Measurements from ENCODE around the gene ANKRD2. TPM values are rescaled to one million over a fixed set of nuclear protein-coding genes. Genes with fewer than 3 reads are reported as not detected.

ANKRD2 gene
- total RNA-seq, 4 donors from 2014 or later, result not detected

GRCh38 chr10:97548828-97549455 lies 23.6 kb upstream of the ANKRD2 start:
- TF ChIP-seq, protein P1, sequence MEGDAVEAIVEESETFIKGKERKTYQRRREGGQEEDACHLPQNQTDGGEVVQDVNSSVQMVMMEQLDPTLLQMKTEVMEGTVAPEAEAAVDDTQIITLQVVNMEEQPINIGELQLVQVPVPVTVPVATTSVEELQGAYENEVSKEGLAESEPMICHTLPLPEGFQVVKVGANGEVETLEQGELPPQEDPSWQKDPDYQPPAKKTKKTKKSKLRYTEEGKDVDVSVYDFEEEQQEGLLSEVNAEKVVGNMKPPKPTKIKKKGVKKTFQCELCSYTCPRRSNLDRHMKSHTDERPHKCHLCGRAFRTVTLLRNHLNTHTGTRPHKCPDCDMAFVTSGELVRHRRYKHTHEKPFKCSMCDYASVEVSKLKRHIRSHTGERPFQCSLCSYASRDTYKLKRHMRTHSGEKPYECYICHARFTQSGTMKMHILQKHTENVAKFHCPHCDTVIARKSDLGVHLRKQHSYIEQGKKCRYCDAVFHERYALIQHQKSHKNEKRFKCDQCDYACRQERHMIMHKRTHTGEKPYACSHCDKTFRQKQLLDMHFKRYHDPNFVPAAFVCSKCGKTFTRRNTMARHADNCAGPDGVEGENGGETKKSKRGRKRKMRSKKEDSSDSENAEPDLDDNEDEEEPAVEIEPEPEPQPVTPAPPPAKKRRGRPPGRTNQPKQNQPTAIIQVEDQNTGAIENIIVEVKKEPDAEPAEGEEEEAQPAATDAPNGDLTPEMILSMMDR (IDR thresholded peaks at IDR 0.05; ENCODE audit: low read depth), result no peak

- TF ChIP-seq, protein P1 (IDR thresholded peaks at IDR 0.05; ENCODE audit: low read depth), result no peak
Observed at GRCh38 chr10:97549587-97550322, 22.8 kb upstream of the ANKRD2 start.

- TF ChIP-seq, protein P1 (IDR thresholded peaks at IDR 0.05; ENCODE audit: low read depth), result no peak
Observed at GRCh38 chr10:97550336-97551149, 22.0 kb upstream of the ANKRD2 start.

DNA sequence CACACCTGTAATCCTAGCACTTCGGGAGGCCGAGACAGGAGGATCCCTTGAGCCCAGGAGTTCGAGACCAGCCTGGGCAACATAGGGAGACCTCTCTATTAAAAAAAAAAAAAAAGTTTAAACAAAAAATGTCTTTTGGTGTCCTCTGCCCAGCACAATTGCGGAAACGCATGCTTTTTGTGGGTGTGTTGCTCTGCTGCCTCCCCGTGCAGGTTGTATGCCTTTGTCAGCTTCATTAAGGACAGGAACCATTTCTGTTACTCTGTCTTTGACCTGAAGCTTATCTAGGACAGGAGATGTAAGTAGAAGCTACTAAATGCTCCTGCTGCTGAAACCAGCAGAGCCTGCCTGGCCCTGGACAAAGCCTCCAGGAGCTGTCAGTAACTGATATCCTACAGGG lies 21.3 kb upstream of the ANKRD2 start:
- TF ChIP-seq, protein P1 (IDR thresholded peaks at IDR 0.05; ENCODE audit: low read depth), result no peak

DNA sequence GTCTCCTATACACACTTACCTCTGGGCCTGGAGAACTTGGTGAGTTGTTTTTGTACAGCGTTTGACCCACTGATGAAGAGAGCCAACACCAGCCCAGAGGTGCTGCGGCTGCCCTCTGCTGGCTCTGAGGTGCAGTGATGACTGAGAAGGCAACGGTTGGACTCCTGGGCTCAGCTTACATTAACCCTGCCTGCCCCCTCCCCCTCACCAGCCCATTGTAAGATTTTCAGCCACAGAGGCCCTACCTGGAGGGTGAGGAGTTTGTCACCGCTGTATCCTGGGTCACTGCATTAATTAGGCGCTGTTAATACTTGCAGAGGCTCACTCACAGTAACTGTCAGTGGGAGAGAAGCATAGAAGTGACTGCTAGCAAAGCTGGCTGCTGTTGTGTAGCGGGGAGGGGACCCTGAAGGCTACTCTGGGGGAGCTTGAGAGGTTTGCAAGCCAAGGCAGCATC lies 19.0 kb upstream of the ANKRD2 start:
- TF ChIP-seq, protein P1 (IDR thresholded peaks at IDR 0.05; ENCODE audit: low read depth), result no peak

- TF ChIP-seq, protein P1 (IDR thresholded peaks at IDR 0.05; ENCODE audit: low read depth), result no peak
Observed at GRCh38 chr10:97563337-97563736, 9.2 kb upstream of the ANKRD2 start.

- TF ChIP-seq, protein P1 (IDR thresholded peaks at IDR 0.05; ENCODE audit: low read depth), result no peak
Observed at GRCh38 chr10:97564776-97565175, 7.8 kb upstream of the ANKRD2 start.

Data from subcutaneous adipose tissue (tissue), 4 donors.